Effector memory CD4-positive, alpha-beta T cell (primary cell): ENCODE data around the gene SOX4.
A peak's percentile ranks its signal among the peaks of the same experiment; 100 is the strongest.

Experiments
- DNase-seq, 3 donors: peaks; one replicate each; pipeline ENCODE4 v3.0.0-alpha.2; 2020
- H3K27ac ChIP-seq: 2 replicates; pipeline ENCODE4 v1.7.0; 2013; ENCODE audit warnings: mild to moderate bottlenecking, low read length, moderate library complexity; ENCODE audit not compliant: insufficient read depth, poor library complexity, severe bottlenecking
- H3K27me3 ChIP-seq: replicated peaks from 2 replicates; pipeline ENCODE4 v1.7.0; 2013; ENCODE audit warnings: mild to moderate bottlenecking, low read length; ENCODE audit not compliant: insufficient read depth, control insufficient read depth, poor library complexity, severe bottlenecking
- H3K36me3 ChIP-seq: 2 replicates; pipeline ENCODE4 v1.7.0; 2013; ENCODE audit warnings: mild to moderate bottlenecking, low read length, moderate library complexity; ENCODE audit not compliant: control insufficient read depth, insufficient read depth
- H3K4me1 ChIP-seq: 2 replicates; pipeline ENCODE4 v1.7.0; 2013; ENCODE audit warnings: low read length, mild to moderate bottlenecking; ENCODE audit not compliant: control insufficient read depth, insufficient read depth, poor library complexity, severe bottlenecking
- H3K4me3 ChIP-seq: 2 replicates; pipeline ENCODE4 v1.7.0; 2013; ENCODE audit warnings: low read length, low read depth, mild to moderate bottlenecking; ENCODE audit not compliant: insufficient read depth, poor library complexity, severe bottlenecking
- H3K9me3 ChIP-seq: 2 replicates; pipeline ENCODE4 v1.7.0; 2013; ENCODE audit warnings: mild to moderate bottlenecking, low read length, moderate library complexity; ENCODE audit not compliant: control insufficient read depth

SOX4 gene

GRCh38 chr6:21592953-21593352 is 598 bp upstream of the SOX4 start:
- Histone ChIP-seq H3K27me3 (peaks cover 11% of the 10 kb centered on the region), H3K4me3 (no peak overlapping the region), H3K27ac (no peak overlapping the region), H3K36me3 (no peaks in the 10 kb centered on the region), H3K4me1 (peaks cover 14% of the 10 kb centered on the region), H3K9me3 (no peaks in the 10 kb centered on the region)
- no peak for DNase-seq

DNA sequence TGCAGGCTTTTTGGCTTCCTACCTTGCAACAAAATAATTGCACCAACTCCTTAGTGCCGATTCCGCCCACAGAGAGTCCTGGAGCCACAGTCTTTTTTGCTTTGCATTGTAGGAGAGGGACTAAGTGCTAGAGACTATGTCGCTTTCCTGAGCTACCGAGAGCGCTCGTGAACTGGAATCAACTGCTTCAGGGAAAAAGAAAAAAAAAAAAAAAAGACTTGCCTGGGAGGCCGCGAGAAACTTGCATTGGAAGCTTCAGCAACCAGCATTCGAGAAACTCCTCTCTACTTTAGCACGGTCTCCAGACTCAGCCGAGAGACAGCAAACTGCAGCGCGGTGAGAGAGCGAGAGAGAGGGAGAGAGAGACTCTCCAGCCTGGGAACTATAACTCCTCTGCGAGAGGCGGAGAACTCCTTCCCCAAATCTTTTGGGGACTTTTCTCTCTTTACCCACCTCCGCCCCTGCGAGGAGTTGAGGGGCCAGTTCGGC is 420 bp downstream of the SOX4 start:
- H3K27ac ChIP-seq, result no peak overlapping the region
- no peak for DNase-seq
- H3K36me3 ChIP-seq, result no peaks in the 10 kb centered on the region
- peaks cover 11% of the 10 kb centered on the region for H3K4me1 ChIP-seq
- peaks cover 21% of the 10 kb centered on the region for H3K27me3 ChIP-seq
- H3K9me3 ChIP-seq, result no peaks in the 10 kb centered on the region
- peak overlapping the region; percentile 62 for H3K4me3 ChIP-seq

GRCh38 chr6:21594416-21595281 is 1.1 kb downstream of the SOX4 start:
- no peak for DNase-seq
- peaks cover 11% of the 10 kb centered on the region for H3K4me1 ChIP-seq

DNA sequence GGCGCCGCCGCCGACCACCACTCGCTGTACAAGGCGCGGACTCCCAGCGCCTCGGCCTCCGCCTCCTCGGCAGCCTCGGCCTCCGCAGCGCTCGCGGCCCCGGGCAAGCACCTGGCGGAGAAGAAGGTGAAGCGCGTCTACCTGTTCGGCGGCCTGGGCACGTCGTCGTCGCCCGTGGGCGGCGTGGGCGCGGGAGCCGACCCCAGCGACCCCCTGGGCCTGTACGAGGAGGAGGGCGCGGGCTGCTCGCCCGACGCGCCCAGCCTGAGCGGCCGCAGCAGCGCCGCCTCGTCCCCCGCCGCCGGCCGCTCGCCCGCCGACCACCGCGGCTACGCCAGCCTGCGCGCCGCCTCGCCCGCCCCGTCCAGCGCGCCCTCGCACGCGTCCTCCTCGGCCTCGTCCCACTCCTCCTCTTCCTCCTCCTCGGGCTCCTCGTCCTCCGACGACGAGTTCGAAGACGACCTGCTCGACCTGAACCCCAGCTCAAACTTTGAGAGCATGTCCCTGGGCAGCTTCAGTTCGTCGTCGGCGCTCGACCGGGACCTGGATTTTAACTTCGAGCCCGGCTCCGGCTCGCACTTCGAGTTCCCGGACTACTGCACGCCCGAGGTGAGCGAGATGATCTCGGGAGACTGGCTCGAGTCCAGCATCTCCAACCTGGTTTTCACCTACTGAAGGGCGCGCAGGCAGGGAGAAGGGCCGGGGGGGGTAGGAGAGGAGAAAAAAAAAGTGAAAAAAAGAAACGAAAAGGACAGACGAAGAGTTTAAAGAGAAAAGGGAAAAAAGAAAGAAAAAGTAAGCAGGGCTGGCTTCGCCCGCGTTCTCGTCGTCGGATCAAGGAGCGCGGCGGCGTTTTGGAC is 2.0 kb downstream of the SOX4 start:
- Histone ChIP-seq H3K4me3 (peak overlapping the region; percentile 63), H3K9me3 (no peaks in the 10 kb centered on the region), H3K4me1 (peaks cover 11% of the 10 kb centered on the region), H3K27me3 (peaks cover 22% of the 10 kb centered on the region), H3K36me3 (no peaks in the 10 kb centered on the region), H3K27ac (no peak overlapping the region)
- no peak for DNase-seq

More at GRCh38 chr6:21594416-21595281, 1.1 kb downstream of the SOX4 start:
- Histone ChIP-seq H3K9me3 (no peaks in the 10 kb centered on the region), H3K27me3 (peaks cover 22% of the 10 kb centered on the region), H3K4me3 (peak overlapping the region; percentile 62), H3K27ac (no peak overlapping the region), H3K36me3 (no peaks in the 10 kb centered on the region)

GRCh38 chr6:21596145-21596948 is 2.8 kb downstream of the SOX4 start:
- H3K9me3 ChIP-seq, result no peaks in the 10 kb centered on the region
- no peak overlapping the region for H3K27ac ChIP-seq
- DNase-seq, result no peak
- peaks cover 20% of the 10 kb centered on the region for H3K27me3 ChIP-seq
- H3K4me3 ChIP-seq, result peak overlapping the region; percentile 63
- no peaks in the 10 kb centered on the region for H3K36me3 ChIP-seq
- peaks cover 11% of the 10 kb centered on the region for H3K4me1 ChIP-seq

- H3K9me3 ChIP-seq, result no peaks in the 10 kb centered on the region
- DNase-seq, result no peak
- no peaks in the 10 kb centered on the region for H3K36me3 ChIP-seq
- peak overlapping the region; percentile 63 for H3K4me3 ChIP-seq
- peaks cover 11% of the 10 kb centered on the region for H3K4me1 ChIP-seq
- H3K27me3 ChIP-seq, result peaks cover 20% of the 10 kb centered on the region
- no peak overlapping the region for H3K27ac ChIP-seq
These were observed 3.6 kb downstream of the SOX4 start for GRCh38 chr6:21596949-21597682.

GRCh38 chr6:21597801-21598673 is 4.5 kb downstream of the SOX4 start:
- Histone ChIP-seq H3K4me1 (peaks cover 11% of the 10 kb centered on the region), H3K27me3 (peaks cover 20% of the 10 kb centered on the region), H3K9me3 (no peaks in the 10 kb centered on the region), H3K4me3 (no peak overlapping the region), H3K36me3 (no peaks in the 10 kb centered on the region), H3K27ac (no peak overlapping the region)
- no peak for DNase-seq

- no peak overlapping the region for H3K27ac ChIP-seq
- H3K27me3 ChIP-seq, result peaks cover 20% of the 10 kb centered on the region
- no peak overlapping the region for H3K4me3 ChIP-seq
- no peaks in the 10 kb centered on the region for H3K9me3 ChIP-seq
- no peak for DNase-seq
- H3K36me3 ChIP-seq, result no peaks in the 10 kb centered on the region
- peaks cover 11% of the 10 kb centered on the region for H3K4me1 ChIP-seq
These were observed 5.1 kb downstream of the SOX4 start for GRCh38 chr6:21598674-21599023.
